DOHH2 (cell line): ENCODE measurements around the gene BPIFB1.
A peak's percentile ranks its signal among the peaks of the same experiment; 100 is the strongest.

Experiments used
- H3F3A ChIP-seq: fragments of 200-600 bp; sonication (generic), shearing (Covaris generic); 2 replicates; pipeline ENCODE4 v1.6.0; 2016; ENCODE audit warnings: antibody characterized with exemption, mild to moderate bottlenecking; ENCODE audit not compliant: control insufficient read depth, insufficient read depth
- H3K27ac ChIP-seq: fragments of 200-600 bp; sonication (generic); 2 replicates; pipeline ENCODE4 v1.5.1; 2014; ENCODE audit warnings: low read depth, mild to moderate bottlenecking, low read length, moderate library complexity
- H3K27me3 ChIP-seq: fragments of 200-600 bp; sonication (generic); 2 replicates; pipeline ENCODE4 v1.6.1; 2014; ENCODE audit warnings: mild to moderate bottlenecking, low read length, mixed read lengths; ENCODE audit not compliant: control insufficient read depth
- H3K36me3 ChIP-seq: fragments of 200-600 bp; sonication (generic); 2 replicates; pipeline ENCODE4 v1.6.1; 2014; ENCODE audit warnings: mild to moderate bottlenecking, low read length, moderate library complexity, mixed read lengths; ENCODE audit not compliant: control insufficient read depth
- H3K4me1 ChIP-seq: fragments of 200-600 bp; sonication (generic); 2 replicates; pipeline ENCODE4 v1.6.1; 2014; ENCODE audit warnings: mild to moderate bottlenecking, low read length, mixed read lengths; ENCODE audit not compliant: control insufficient read depth
- H3K4me2 ChIP-seq: fragments of 200-600 bp; sonication (generic); 2 replicates; pipeline ENCODE4 v1.6.0; 2014; ENCODE audit warnings: mild to moderate bottlenecking, low read length, moderate library complexity
- H3K4me3 ChIP-seq: fragments of 200-600 bp; sonication (generic); 2 replicates; pipeline ENCODE4 v1.5.1; 2014; ENCODE audit warnings: mild to moderate bottlenecking, low read length, mixed read lengths
- H3K79me2 ChIP-seq: fragments of 200-600 bp; sonication (generic); 2 replicates; pipeline ENCODE4 v1.6.1; 2014; ENCODE audit warnings: mild to moderate bottlenecking, low read length, mixed read lengths; ENCODE audit not compliant: control insufficient read depth
- H3K9me2 ChIP-seq: fragments of 200-600 bp; sonication (generic); replicated peaks from 2 replicates; pipeline ENCODE4 v1.6.1; 2014; ENCODE audit warnings: mild to moderate bottlenecking, low read length, mixed read lengths; ENCODE audit not compliant: control insufficient read depth
- H3K9me3 ChIP-seq: fragments of 200-600 bp; sonication (generic); 2 replicates; pipeline ENCODE4 v1.6.1; 2014; ENCODE audit warnings: antibody characterized with exemption, low read length, mixed read lengths; ENCODE audit not compliant: control insufficient read depth, insufficient read depth
- H4K20me1 ChIP-seq: fragments of 200-600 bp; sonication (generic); 2 replicates; pipeline ENCODE4 v1.6.0; 2014; ENCODE audit warnings: low read depth, mild to moderate bottlenecking, antibody characterized with exemption, low read length, moderate library complexity; ENCODE audit not compliant: control insufficient read depth, insufficient read depth
- EZH2phosphoT487 ChIP-seq: fragments of 200-600 bp; sonication (generic); IDR thresholded peaks from 2 replicates; pipeline ENCODE4 v1.6.1; 2017; ENCODE audit warnings: borderline replicate concordance, mild to moderate bottlenecking, antibody characterized with exemption, low read length, moderate library complexity, mixed read lengths
- TF ChIP-seq, protein P1 (sequence below): fragments of 200-600 bp; sonication (generic); IDR thresholded peaks from one replicate; pipeline ENCODE4 v1.5.1; 2014; ENCODE audit warnings: antibody characterized with exemption, mild to moderate bottlenecking, low read depth, low read length; ENCODE audit not compliant: poor library complexity, severe bottlenecking

The BPIFB1 gene

DNA sequence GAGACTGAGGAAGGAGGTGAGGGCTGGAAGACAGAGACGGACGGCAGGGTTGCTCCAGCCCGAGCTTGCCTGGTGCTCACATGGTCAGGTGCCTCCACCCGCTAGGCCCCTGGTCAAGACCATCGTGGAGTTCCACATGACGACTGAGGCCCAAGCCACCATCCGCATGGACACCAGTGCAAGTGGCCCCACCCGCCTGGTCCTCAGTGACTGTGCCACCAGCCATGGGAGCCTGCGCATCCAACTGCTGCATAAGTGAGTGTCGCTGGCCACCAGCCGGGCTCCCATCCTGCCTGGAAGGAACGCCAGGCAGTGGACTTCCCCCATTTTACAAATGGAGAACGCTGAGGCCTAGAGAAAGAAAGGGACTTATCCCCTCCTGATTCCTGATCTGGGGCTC, 7.8 kb downstream of the BPIFB1 start:
- Histone ChIP-seq H3K79me2 (no peaks in the 10 kb centered on the region), H3K9me3 (no peaks in the 10 kb centered on the region), H3K4me2 (no peak overlapping the region), H3K36me3 (no peaks in the 10 kb centered on the region), H3F3A (no peaks in the 10 kb centered on the region), H3K4me3 (no peak overlapping the region), H3K9me2 (no peaks in the 10 kb centered on the region), H4K20me1 (no peaks in the 10 kb centered on the region), H3K27ac (no peak overlapping the region), H3K27me3 (0 out of 2 replicates have a peak, but pooled peaks cover 2% of the 10 kb centered on the region), H3K4me1 (no peaks in the 10 kb centered on the region)
- TF ChIP-seq EZH2phosphoT487, result no peak
- TF ChIP-seq, protein P1, sequence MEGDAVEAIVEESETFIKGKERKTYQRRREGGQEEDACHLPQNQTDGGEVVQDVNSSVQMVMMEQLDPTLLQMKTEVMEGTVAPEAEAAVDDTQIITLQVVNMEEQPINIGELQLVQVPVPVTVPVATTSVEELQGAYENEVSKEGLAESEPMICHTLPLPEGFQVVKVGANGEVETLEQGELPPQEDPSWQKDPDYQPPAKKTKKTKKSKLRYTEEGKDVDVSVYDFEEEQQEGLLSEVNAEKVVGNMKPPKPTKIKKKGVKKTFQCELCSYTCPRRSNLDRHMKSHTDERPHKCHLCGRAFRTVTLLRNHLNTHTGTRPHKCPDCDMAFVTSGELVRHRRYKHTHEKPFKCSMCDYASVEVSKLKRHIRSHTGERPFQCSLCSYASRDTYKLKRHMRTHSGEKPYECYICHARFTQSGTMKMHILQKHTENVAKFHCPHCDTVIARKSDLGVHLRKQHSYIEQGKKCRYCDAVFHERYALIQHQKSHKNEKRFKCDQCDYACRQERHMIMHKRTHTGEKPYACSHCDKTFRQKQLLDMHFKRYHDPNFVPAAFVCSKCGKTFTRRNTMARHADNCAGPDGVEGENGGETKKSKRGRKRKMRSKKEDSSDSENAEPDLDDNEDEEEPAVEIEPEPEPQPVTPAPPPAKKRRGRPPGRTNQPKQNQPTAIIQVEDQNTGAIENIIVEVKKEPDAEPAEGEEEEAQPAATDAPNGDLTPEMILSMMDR, result no peak

DNA sequence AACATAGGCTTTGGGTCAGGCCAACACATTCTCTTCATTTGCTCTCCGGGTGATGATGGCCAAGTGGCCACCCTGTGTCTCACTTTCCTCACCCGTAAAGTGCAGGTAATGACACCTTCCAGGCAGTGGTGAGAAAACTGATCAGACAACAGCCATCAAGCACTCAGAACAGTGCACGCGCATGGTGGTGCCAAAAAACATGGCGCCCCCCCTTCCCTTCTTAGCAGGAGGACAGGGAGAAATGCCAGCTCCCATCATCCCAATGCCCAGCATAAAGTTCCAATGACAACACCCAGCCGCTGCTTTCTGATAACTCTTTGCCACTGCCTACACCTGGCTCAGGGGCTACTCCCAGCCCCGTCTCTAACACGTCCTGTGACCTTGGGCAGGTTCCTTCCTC, 8.4 kb downstream of the BPIFB1 start:
- Histone ChIP-seq H3K9me3 (no peaks in the 10 kb centered on the region), H3K79me2 (no peaks in the 10 kb centered on the region), H4K20me1 (no peaks in the 10 kb centered on the region), H3K9me2 (no peaks in the 10 kb centered on the region), H3K36me3 (no peaks in the 10 kb centered on the region), H3K27me3 (peaks cover 2% of the 10 kb centered on the region; the same call in 1 of the 2 replicates), H3K4me3 (no peak overlapping the region), H3K4me1 (no peaks in the 10 kb centered on the region), H3K4me2 (no peak overlapping the region), H3F3A (no peaks in the 10 kb centered on the region), H3K27ac (no peak overlapping the region)
- TF ChIP-seq EZH2phosphoT487, result no peak
- TF ChIP-seq, protein P1, result no peak

DNA sequence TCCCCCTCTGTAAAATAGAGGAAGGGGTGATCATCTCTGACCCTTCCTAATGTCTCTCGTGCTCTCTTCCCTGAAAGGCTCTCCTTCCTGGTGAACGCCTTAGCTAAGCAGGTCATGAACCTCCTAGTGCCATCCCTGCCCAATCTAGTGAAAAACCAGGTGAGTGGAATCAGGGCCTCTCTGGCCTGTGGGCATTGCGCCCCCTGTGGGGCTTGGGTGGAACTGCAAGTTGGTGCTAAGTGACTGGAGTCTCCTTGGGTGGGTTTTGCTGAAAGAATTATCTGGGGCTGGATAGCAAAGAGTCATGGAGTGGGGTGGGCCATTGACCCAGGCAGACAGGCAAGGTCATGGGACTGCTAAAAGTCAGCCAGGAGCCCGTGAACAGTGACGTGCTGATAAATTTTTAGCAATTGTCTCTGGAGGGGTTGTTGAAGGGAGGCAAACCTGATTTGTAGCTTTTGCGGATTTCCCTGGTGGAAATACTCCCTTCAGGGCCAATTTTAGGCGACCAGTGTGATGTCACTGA, 8.9 kb downstream of the BPIFB1 start:
- H3K36me3 ChIP-seq, result no peaks in the 10 kb centered on the region
- H4K20me1 ChIP-seq, result no peaks in the 10 kb centered on the region
- H3K9me2 ChIP-seq, result no peaks in the 10 kb centered on the region
- peaks cover 2% of the 10 kb centered on the region; the same call in 1 of the 2 replicates for H3K27me3 ChIP-seq
- no peak overlapping the region for H3K27ac ChIP-seq
- no peaks in the 10 kb centered on the region for H3K9me3 ChIP-seq
- no peak overlapping the region for H3K4me3 ChIP-seq
- no peaks in the 10 kb centered on the region for H3F3A ChIP-seq
- no peaks in the 10 kb centered on the region for H3K79me2 ChIP-seq
- TF ChIP-seq, protein P1, result peak; percentile 99
- TF ChIP-seq EZH2phosphoT487, result no peak
- no peak overlapping the region for H3K4me2 ChIP-seq
- H3K4me1 ChIP-seq, result no peaks in the 10 kb centered on the region

- no peaks in the 10 kb centered on the region for H3K4me1 ChIP-seq
Observed at GRCh38 chr20:33296206-33296605, 13.2 kb downstream of the BPIFB1 start.

More at GRCh38 chr20:33296206-33296605, 13.2 kb downstream of the BPIFB1 start:
- peaks cover 5% of the 10 kb centered on the region; the same call in 1 of the 2 replicates for H3K27me3 ChIP-seq
- H3K79me2 ChIP-seq, result no peaks in the 10 kb centered on the region
- H3K36me3 ChIP-seq, result no peaks in the 10 kb centered on the region
- H3K27ac ChIP-seq, result no peak overlapping the region
- TF ChIP-seq, protein P1, result no peak
- no peak for TF ChIP-seq EZH2phosphoT487
- H3K4me3 ChIP-seq, result no peak overlapping the region
- no peaks in the 10 kb centered on the region for H4K20me1 ChIP-seq
- no peaks in the 10 kb centered on the region for H3K9me2 ChIP-seq
- H3F3A ChIP-seq, result no peaks in the 10 kb centered on the region
- no peak overlapping the region for H3K4me2 ChIP-seq
- no peaks in the 10 kb centered on the region for H3K9me3 ChIP-seq
